GM23338 (cell line): ENCODE results near the gene C16orf86. TPM values are rescaled to one million over a fixed set of nuclear protein-coding genes. Genes with fewer than 3 reads are reported as not detected.

Experiments
- ATAC-seq: fragments of 200-7000 bp; cut with Tn5 transposase; 3 replicates; pipeline ENCODE4 v1.9.1; 2020
- DNase-seq: peaks from one replicate; pipeline ENCODE4 v3.0.0-alpha.2; 2015; ENCODE audit warnings: low spot score
- H2AFZ ChIP-seq: fragments of 200-600 bp; sonication (generic); 2 replicates; pipeline ENCODE4 v1.8.0; 2016; ENCODE audit warnings: antibody characterized with exemption, mild to moderate bottlenecking, moderate library complexity
- H3F3A ChIP-seq: fragments of 200-600 bp; sonication (generic); replicated peaks from 2 replicates; pipeline ENCODE4 v1.8.0; 2017; ENCODE audit warnings: antibody characterized with exemption, mixed run types, low read depth
- H3K27ac ChIP-seq: fragments of 200-600 bp; sonication (generic); 2 replicates; pipeline ENCODE4 v1.6.1; 2016; ENCODE audit warnings: low read depth
- H3K27me3 ChIP-seq: fragments of 200-600 bp; sonication (generic); 2 replicates; pipeline ENCODE4 v1.8.0; 2016; ENCODE audit warnings: mild to moderate bottlenecking, mixed run types, moderate library complexity; ENCODE audit not compliant: insufficient read depth
- H3K36me3 ChIP-seq: fragments of 200-600 bp; sonication (generic); 2 replicates; pipeline ENCODE4 v1.8.0; 2016; ENCODE audit warnings: mild to moderate bottlenecking; ENCODE audit not compliant: insufficient read depth
- H3K4me1 ChIP-seq: fragments of 200-600 bp; sonication (generic); 2 replicates; pipeline ENCODE4 v1.8.0; 2016; ENCODE audit warnings: mild to moderate bottlenecking, moderate library complexity; ENCODE audit not compliant: insufficient read depth
- H3K4me2 ChIP-seq: fragments of 200-600 bp; sonication (generic); 2 replicates; pipeline ENCODE4 v1.7.1; 2017; ENCODE audit warnings: mixed run types
- H3K4me3 ChIP-seq: fragments of 200-600 bp; sonication (generic); 2 replicates; pipeline ENCODE4 v1.6.1; 2016; ENCODE audit warnings: mixed run types
- H3K79me2 ChIP-seq: fragments of 200-600 bp; sonication (generic); replicated peaks from 2 replicates; pipeline ENCODE4 v1.8.0; 2017; ENCODE audit warnings: mild to moderate bottlenecking; ENCODE audit not compliant: insufficient read depth
- H3K9me2 ChIP-seq: fragments of 200-600 bp; sonication (generic); 2 replicates; pipeline ENCODE4 v1.8.0; 2017; ENCODE audit not compliant: insufficient read depth
- H4K20me1 ChIP-seq: fragments of 200-600 bp; sonication (generic); replicated peaks from 2 replicates; pipeline ENCODE4 v1.8.0; 2017; ENCODE audit warnings: mild to moderate bottlenecking; ENCODE audit not compliant: insufficient read depth
- H3K27ac Mint-ChIP-seq: 2 replicates; pipeline ENCODE4 v1.8.0; 2020; ENCODE audit warnings: inconsistent platforms, mild to moderate bottlenecking, moderate library complexity, mixed read lengths
- H3K27me3 Mint-ChIP-seq: 3 replicates; pipeline ENCODE4 v1.8.0; 2022; ENCODE audit warnings: low read depth, mild to moderate bottlenecking, moderate library complexity, mixed read lengths, inconsistent platforms; ENCODE audit not compliant: insufficient read depth, poor library complexity
- H3K36me3 Mint-ChIP-seq: 3 replicates; pipeline ENCODE4 v1.8.0; 2021; ENCODE audit warnings: low read depth, mild to moderate bottlenecking, inconsistent platforms, moderate library complexity, mixed read lengths
- H3K4me1 Mint-ChIP-seq: 3 replicates; pipeline ENCODE4 v1.8.0; 2020; ENCODE audit warnings: mild to moderate bottlenecking, inconsistent platforms, mixed read lengths
- H3K4me3 Mint-ChIP-seq: 3 replicates; pipeline ENCODE4 v1.8.0; 2021; ENCODE audit warnings: moderate library complexity, mild to moderate bottlenecking, inconsistent platforms, mixed read lengths
- H3K9me3 Mint-ChIP-seq: 3 replicates; pipeline ENCODE4 v1.8.0; 2020; ENCODE audit warnings: moderate library complexity, mild to moderate bottlenecking, inconsistent platforms, mixed read lengths
- CREB1 ChIP-seq: fragments of 250-450 bp; sonication (Bioruptor Pico); IDR thresholded peaks from 2 replicates; pipeline ENCODE4 v1.5.0; 2020; ENCODE audit warnings: low read depth, mild to moderate bottlenecking, moderate library complexity
- EZH2 ChIP-seq: fragments of 200-600 bp; sonication (generic); IDR thresholded peaks from one replicate; pipeline ENCODE4 v1.8.0; 2017; ENCODE audit warnings: antibody characterized with exemption, mild to moderate bottlenecking, low read depth; ENCODE audit not compliant: unreplicated experiment
- JUNB ChIP-seq: IDR thresholded peaks from one replicate; pipeline ENCODE4 v1.6.1; 2016; ENCODE audit warnings: antibody characterized with exemption; ENCODE audit not compliant: unreplicated experiment
- NANOG ChIP-seq: IDR thresholded peaks from 2 replicates; pipeline ENCODE4 v1.6.1; 2016; ENCODE audit warnings: antibody characterized with exemption, borderline replicate concordance
- POLR2AphosphoS5 ChIP-seq: IDR thresholded peaks from 2 replicates; pipeline ENCODE4 v1.6.1; 2016; ENCODE audit warnings: antibody characterized with exemption, low read depth
- STAT1 ChIP-seq: IDR thresholded peaks from one replicate; pipeline ENCODE4 v1.6.1; 2016; ENCODE audit warnings: antibody characterized with exemption; ENCODE audit not compliant: unreplicated experiment
- ZNF331 ChIP-seq: fragments of 250-450 bp; sonication (Bioruptor Pico); IDR thresholded peaks from 2 replicates; pipeline ENCODE4 v1.5.0; 2020; ENCODE audit warnings: low read depth, mild to moderate bottlenecking, moderate library complexity
- polyA plus RNA-seq: library from polyadenylated mRNA; unstranded; fragments of >200 nt; fragmentation: Nextera tagmentation; extraction: Ambion mirVana; gene quantifications from 2 replicates; pipeline ENCODE4 v1.2.1, GENCODE V29; 2016
- total RNA-seq: library from RNA; depleted of rRNA; stranded (reverse); fragments of >200 nt; shearing (Covaris generic); gene quantifications from 2 replicates; pipeline ENCODE4 v1.2.3, GENCODE V29; 2014
- TF ChIP-seq, protein P1 (sequence below): fragments of 250-450 bp; sonication (Bioruptor Pico); IDR thresholded peaks from 2 replicates; pipeline ENCODE4 v1.5.0; 2020; ENCODE audit warnings: mild to moderate bottlenecking, moderate library complexity
- TF ChIP-seq, protein P2 (sequence below), 2 experiments: fragments of 200-600 bp in 1 of 2; sonication (generic) in 1 of 2; conservative IDR thresholded peaks; 2 replicates each; pipeline versions ENCODE4 v1.5.1 to v1.6.1; 2016 to 2017; ENCODE audit warnings: antibody characterized with exemption in 2 of 2, low read depth in 2 of 2, mild to moderate bottlenecking in 2 of 2, moderate library complexity in 1 of 2
- TF ChIP-seq, protein P3 (sequence below): IDR thresholded peaks from one replicate; pipeline ENCODE4 v1.6.1; 2018; ENCODE audit warnings: antibody characterized with exemption; ENCODE audit not compliant: unreplicated experiment

C16orf86 gene
- total and polyA plus RNA-seq, 2 experiments from 2014 or later, result 0.87 to 1.1 TPM

DNA sequence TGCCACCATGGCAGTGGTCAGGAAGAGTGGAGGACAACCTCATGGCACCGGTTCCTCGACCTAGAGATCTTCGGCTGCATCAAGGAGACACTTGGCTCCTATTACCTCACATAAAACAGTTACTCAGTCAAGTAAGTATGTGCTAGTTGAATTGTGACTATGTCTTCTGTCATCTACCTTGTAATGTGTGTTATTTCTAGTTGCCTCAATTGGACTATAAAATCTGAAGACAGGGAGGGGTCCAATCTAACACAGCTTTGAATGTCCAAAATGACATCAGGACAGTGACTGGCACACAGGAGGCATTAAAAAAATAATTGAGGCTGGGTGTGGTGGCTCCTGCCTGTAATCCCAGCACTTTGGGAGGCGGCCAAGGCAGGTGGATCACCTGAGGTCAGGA lies 17.2 kb downstream of the C16orf86 start:
- peaks cover 2% of the 10 kb centered on the region for H3K27me3 Mint-ChIP-seq
- Histone ChIP-seq H3K4me2 (no peak overlapping the region), H3K4me3 (no peak overlapping the region), H3K27ac (no peak overlapping the region), H3F3A (no peaks in the 10 kb centered on the region), H3K4me1 (no peaks in the 10 kb centered on the region), H2AFZ (no peak overlapping the region), H4K20me1 (peaks cover 15% of the 10 kb centered on the region), H3K27me3 (no peaks in the 10 kb centered on the region), H3K36me3 (no peaks in the 10 kb centered on the region; the same call in 1 of the 2 replicates), H3K9me2 (no peaks in the 10 kb centered on the region), H3K79me2 (0 out of 2 replicates have a peak, but pooled peaks cover 5% of the 10 kb centered on the region)
- no peak for DNase-seq
- H3K36me3 Mint-ChIP-seq, result peaks cover 18% of the 10 kb centered on the region; the same call in 2 of the 3 replicates
- TF ChIP-seq, protein P1, sequence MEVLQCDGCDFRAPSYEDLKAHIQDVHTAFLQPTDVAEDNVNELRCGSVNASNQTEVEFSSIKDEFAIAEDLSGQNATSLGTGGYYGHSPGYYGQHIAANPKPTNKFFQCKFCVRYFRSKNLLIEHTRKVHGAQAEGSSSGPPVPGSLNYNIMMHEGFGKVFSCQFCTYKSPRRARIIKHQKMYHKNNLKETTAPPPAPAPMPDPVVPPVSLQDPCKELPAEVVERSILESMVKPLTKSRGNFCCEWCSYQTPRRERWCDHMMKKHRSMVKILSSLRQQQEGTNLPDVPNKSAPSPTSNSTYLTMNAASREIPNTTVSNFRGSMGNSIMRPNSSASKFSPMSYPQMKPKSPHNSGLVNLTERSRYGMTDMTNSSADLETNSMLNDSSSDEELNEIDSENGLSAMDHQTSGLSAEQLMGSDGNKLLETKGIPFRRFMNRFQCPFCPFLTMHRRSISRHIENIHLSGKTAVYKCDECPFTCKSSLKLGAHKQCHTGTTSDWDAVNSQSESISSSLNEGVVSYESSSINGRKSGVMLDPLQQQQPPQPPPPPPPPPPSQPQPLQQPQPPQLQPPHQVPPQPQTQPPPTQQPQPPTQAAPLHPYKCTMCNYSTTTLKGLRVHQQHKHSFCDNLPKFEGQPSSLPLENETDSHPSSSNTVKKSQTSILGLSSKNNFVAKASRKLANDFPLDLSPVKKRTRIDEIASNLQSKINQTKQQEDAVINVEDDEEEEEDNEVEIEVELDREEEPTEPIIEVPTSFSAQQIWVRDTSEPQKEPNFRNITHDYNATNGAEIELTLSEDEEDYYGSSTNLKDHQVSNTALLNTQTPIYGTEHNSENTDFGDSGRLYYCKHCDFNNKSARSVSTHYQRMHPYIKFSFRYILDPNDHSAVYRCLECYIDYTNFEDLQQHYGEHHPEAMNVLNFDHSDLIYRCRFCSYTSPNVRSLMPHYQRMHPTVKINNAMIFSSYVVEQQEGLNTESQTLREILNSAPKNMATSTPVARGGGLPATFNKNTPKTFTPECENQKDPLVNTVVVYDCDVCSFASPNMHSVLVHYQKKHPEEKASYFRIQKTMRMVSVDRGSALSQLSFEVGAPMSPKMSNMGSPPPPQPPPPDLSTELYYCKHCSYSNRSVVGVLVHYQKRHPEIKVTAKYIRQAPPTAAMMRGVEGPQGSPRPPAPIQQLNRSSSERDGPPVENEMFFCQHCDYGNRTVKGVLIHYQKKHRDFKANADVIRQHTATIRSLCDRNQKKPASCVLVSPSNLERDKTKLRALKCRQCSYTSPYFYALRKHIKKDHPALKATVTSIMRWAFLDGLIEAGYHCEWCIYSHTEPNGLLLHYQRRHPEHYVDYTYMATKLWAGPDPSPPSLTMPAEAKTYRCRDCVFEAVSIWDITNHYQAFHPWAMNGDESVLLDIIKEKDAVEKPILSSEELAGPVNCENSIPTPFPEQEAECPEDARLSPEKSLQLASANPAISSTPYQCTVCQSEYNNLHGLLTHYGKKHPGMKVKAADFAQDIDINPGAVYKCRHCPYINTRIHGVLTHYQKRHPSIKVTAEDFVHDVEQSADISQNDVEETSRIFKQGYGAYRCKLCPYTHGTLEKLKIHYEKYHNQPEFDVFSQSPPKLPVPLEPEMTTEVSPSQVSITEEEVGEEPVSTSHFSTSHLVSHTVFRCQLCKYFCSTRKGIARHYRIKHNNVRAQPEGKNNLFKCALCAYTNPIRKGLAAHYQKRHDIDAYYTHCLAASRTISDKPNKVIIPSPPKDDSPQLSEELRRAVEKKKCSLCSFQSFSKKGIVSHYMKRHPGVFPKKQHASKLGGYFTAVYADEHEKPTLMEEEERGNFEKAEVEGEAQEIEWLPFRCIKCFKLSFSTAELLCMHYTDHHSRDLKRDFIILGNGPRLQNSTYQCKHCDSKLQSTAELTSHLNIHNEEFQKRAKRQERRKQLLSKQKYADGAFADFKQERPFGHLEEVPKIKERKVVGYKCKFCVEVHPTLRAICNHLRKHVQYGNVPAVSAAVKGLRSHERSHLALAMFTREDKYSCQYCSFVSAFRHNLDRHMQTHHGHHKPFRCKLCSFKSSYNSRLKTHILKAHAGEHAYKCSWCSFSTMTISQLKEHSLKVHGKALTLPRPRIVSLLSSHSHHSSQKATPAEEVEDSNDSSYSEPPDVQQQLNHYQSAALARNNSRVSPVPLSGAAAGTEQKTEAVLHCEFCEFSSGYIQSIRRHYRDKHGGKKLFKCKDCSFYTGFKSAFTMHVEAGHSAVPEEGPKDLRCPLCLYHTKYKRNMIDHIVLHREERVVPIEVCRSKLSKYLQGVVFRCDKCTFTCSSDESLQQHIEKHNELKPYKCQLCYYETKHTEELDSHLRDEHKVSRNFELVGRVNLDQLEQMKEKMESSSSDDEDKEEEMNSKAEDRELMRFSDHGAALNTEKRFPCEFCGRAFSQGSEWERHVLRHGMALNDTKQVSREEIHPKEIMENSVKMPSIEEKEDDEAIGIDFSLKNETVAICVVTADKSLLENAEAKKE (CRISPR knock-in tag), result no peak
- TF ChIP-seq STAT1 (no peak), CREB1 (CRISPR knock-in tag) (no peak), POLR2AphosphoS5 (no peak), NANOG (no peak), ZNF331 (no peak), JUNB (no peak), EZH2 (no peak)
- TF ChIP-seq, protein P2, sequence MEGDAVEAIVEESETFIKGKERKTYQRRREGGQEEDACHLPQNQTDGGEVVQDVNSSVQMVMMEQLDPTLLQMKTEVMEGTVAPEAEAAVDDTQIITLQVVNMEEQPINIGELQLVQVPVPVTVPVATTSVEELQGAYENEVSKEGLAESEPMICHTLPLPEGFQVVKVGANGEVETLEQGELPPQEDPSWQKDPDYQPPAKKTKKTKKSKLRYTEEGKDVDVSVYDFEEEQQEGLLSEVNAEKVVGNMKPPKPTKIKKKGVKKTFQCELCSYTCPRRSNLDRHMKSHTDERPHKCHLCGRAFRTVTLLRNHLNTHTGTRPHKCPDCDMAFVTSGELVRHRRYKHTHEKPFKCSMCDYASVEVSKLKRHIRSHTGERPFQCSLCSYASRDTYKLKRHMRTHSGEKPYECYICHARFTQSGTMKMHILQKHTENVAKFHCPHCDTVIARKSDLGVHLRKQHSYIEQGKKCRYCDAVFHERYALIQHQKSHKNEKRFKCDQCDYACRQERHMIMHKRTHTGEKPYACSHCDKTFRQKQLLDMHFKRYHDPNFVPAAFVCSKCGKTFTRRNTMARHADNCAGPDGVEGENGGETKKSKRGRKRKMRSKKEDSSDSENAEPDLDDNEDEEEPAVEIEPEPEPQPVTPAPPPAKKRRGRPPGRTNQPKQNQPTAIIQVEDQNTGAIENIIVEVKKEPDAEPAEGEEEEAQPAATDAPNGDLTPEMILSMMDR (conservative IDR thresholded peaks at IDR 0.05; ENCODE audit: low read depth in 2 of 2), result no peak
- TF ChIP-seq, protein P3, sequence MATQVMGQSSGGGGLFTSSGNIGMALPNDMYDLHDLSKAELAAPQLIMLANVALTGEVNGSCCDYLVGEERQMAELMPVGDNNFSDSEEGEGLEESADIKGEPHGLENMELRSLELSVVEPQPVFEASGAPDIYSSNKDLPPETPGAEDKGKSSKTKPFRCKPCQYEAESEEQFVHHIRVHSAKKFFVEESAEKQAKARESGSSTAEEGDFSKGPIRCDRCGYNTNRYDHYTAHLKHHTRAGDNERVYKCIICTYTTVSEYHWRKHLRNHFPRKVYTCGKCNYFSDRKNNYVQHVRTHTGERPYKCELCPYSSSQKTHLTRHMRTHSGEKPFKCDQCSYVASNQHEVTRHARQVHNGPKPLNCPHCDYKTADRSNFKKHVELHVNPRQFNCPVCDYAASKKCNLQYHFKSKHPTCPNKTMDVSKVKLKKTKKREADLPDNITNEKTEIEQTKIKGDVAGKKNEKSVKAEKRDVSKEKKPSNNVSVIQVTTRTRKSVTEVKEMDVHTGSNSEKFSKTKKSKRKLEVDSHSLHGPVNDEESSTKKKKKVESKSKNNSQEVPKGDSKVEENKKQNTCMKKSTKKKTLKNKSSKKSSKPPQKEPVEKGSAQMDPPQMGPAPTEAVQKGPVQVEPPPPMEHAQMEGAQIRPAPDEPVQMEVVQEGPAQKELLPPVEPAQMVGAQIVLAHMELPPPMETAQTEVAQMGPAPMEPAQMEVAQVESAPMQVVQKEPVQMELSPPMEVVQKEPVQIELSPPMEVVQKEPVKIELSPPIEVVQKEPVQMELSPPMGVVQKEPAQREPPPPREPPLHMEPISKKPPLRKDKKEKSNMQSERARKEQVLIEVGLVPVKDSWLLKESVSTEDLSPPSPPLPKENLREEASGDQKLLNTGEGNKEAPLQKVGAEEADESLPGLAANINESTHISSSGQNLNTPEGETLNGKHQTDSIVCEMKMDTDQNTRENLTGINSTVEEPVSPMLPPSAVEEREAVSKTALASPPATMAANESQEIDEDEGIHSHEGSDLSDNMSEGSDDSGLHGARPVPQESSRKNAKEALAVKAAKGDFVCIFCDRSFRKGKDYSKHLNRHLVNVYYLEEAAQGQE, result no peak
- ATAC-seq, result no peak
- no peaks in the 10 kb centered on the region for H3K9me3 Mint-ChIP-seq
- H3K4me1 Mint-ChIP-seq, result no peaks in the 10 kb centered on the region
- no peak overlapping the region for H3K4me3 Mint-ChIP-seq
- H3K27ac Mint-ChIP-seq, result no peak overlapping the region
